GM23338 (cell line): ENCODE results near the gene CACNA1G. TPM values are rescaled to one million over a fixed set of nuclear protein-coding genes. Genes with fewer than 3 reads are reported as not detected.

Source experiments
- ATAC-seq: fragments of 200-7000 bp; cut with Tn5 transposase; 3 replicates; pipeline ENCODE4 v1.9.1; 2020
- DNase-seq: peaks from one replicate; pipeline ENCODE4 v3.0.0-alpha.2; 2015; ENCODE audit warnings: low spot score
- H2AFZ ChIP-seq: fragments of 200-600 bp; sonication (generic); 2 replicates; pipeline ENCODE4 v1.8.0; 2016; ENCODE audit warnings: antibody characterized with exemption, mild to moderate bottlenecking, moderate library complexity
- H3F3A ChIP-seq: fragments of 200-600 bp; sonication (generic); replicated peaks from 2 replicates; pipeline ENCODE4 v1.8.0; 2017; ENCODE audit warnings: antibody characterized with exemption, mixed run types, low read depth
- H3K27ac ChIP-seq: fragments of 200-600 bp; sonication (generic); 2 replicates; pipeline ENCODE4 v1.6.1; 2016; ENCODE audit warnings: low read depth
- H3K27me3 ChIP-seq: fragments of 200-600 bp; sonication (generic); 2 replicates; pipeline ENCODE4 v1.8.0; 2016; ENCODE audit warnings: mild to moderate bottlenecking, mixed run types, moderate library complexity; ENCODE audit not compliant: insufficient read depth
- H3K36me3 ChIP-seq: fragments of 200-600 bp; sonication (generic); 2 replicates; pipeline ENCODE4 v1.8.0; 2016; ENCODE audit warnings: mild to moderate bottlenecking; ENCODE audit not compliant: insufficient read depth
- H3K4me1 ChIP-seq: fragments of 200-600 bp; sonication (generic); 2 replicates; pipeline ENCODE4 v1.8.0; 2016; ENCODE audit warnings: mild to moderate bottlenecking, moderate library complexity; ENCODE audit not compliant: insufficient read depth
- H3K4me2 ChIP-seq: fragments of 200-600 bp; sonication (generic); 2 replicates; pipeline ENCODE4 v1.7.1; 2017; ENCODE audit warnings: mixed run types
- H3K4me3 ChIP-seq: fragments of 200-600 bp; sonication (generic); 2 replicates; pipeline ENCODE4 v1.6.1; 2016; ENCODE audit warnings: mixed run types
- H3K79me2 ChIP-seq: fragments of 200-600 bp; sonication (generic); replicated peaks from 2 replicates; pipeline ENCODE4 v1.8.0; 2017; ENCODE audit warnings: mild to moderate bottlenecking; ENCODE audit not compliant: insufficient read depth
- H3K9me2 ChIP-seq: fragments of 200-600 bp; sonication (generic); 2 replicates; pipeline ENCODE4 v1.8.0; 2017; ENCODE audit not compliant: insufficient read depth
- H4K20me1 ChIP-seq: fragments of 200-600 bp; sonication (generic); replicated peaks from 2 replicates; pipeline ENCODE4 v1.8.0; 2017; ENCODE audit warnings: mild to moderate bottlenecking; ENCODE audit not compliant: insufficient read depth
- H3K27ac Mint-ChIP-seq: 2 replicates; pipeline ENCODE4 v1.8.0; 2020; ENCODE audit warnings: inconsistent platforms, mild to moderate bottlenecking, moderate library complexity, mixed read lengths
- H3K27me3 Mint-ChIP-seq: 3 replicates; pipeline ENCODE4 v1.8.0; 2022; ENCODE audit warnings: low read depth, mild to moderate bottlenecking, moderate library complexity, mixed read lengths, inconsistent platforms; ENCODE audit not compliant: insufficient read depth, poor library complexity
- H3K36me3 Mint-ChIP-seq: 3 replicates; pipeline ENCODE4 v1.8.0; 2021; ENCODE audit warnings: low read depth, mild to moderate bottlenecking, inconsistent platforms, moderate library complexity, mixed read lengths
- H3K4me1 Mint-ChIP-seq: 3 replicates; pipeline ENCODE4 v1.8.0; 2020; ENCODE audit warnings: mild to moderate bottlenecking, inconsistent platforms, mixed read lengths
- H3K4me3 Mint-ChIP-seq: 3 replicates; pipeline ENCODE4 v1.8.0; 2021; ENCODE audit warnings: moderate library complexity, mild to moderate bottlenecking, inconsistent platforms, mixed read lengths
- H3K9me3 Mint-ChIP-seq: 3 replicates; pipeline ENCODE4 v1.8.0; 2020; ENCODE audit warnings: moderate library complexity, mild to moderate bottlenecking, inconsistent platforms, mixed read lengths
- CREB1 ChIP-seq: fragments of 250-450 bp; sonication (Bioruptor Pico); IDR thresholded peaks from 2 replicates; pipeline ENCODE4 v1.5.0; 2020; ENCODE audit warnings: low read depth, mild to moderate bottlenecking, moderate library complexity
- CTCF ChIP-seq, 2 experiments: fragments of 200-600 bp in 1 of 2; sonication (generic) in 1 of 2; conservative IDR thresholded peaks; 2 replicates each; pipeline versions ENCODE4 v1.5.1 to v1.6.1; 2016 to 2017; ENCODE audit warnings: antibody characterized with exemption in 2 of 2, low read depth in 2 of 2, mild to moderate bottlenecking in 2 of 2, moderate library complexity in 1 of 2
- ETS1 ChIP-seq: IDR thresholded peaks from 2 replicates; pipeline ENCODE4 v1.6.1; 2016; ENCODE audit warnings: antibody characterized with exemption
- EZH2 ChIP-seq: fragments of 200-600 bp; sonication (generic); IDR thresholded peaks from one replicate; pipeline ENCODE4 v1.8.0; 2017; ENCODE audit warnings: antibody characterized with exemption, mild to moderate bottlenecking, low read depth; ENCODE audit not compliant: unreplicated experiment
- EZH2phosphoT487 ChIP-seq: fragments of 200-600 bp; sonication (generic); IDR thresholded peaks from one replicate; pipeline ENCODE4 v1.8.1; 2018; ENCODE audit warnings: antibody characterized with exemption; ENCODE audit not compliant: unreplicated experiment
- JUNB ChIP-seq: IDR thresholded peaks from one replicate; pipeline ENCODE4 v1.6.1; 2016; ENCODE audit warnings: antibody characterized with exemption; ENCODE audit not compliant: unreplicated experiment
- NANOG ChIP-seq: IDR thresholded peaks from 2 replicates; pipeline ENCODE4 v1.6.1; 2016; ENCODE audit warnings: antibody characterized with exemption, borderline replicate concordance
- POLR2AphosphoS5 ChIP-seq: IDR thresholded peaks from 2 replicates; pipeline ENCODE4 v1.6.1; 2016; ENCODE audit warnings: antibody characterized with exemption, low read depth
- REST ChIP-seq: IDR thresholded peaks from one replicate; pipeline ENCODE4 v1.6.1; 2018; ENCODE audit warnings: antibody characterized with exemption; ENCODE audit not compliant: unreplicated experiment
- STAT1 ChIP-seq: IDR thresholded peaks from one replicate; pipeline ENCODE4 v1.6.1; 2016; ENCODE audit warnings: antibody characterized with exemption; ENCODE audit not compliant: unreplicated experiment
- ZNF114 ChIP-seq: fragments of 250-450 bp; sonication (Bioruptor Pico); IDR thresholded peaks from 2 replicates; pipeline ENCODE4 v1.5.0; 2020; ENCODE audit warnings: mild to moderate bottlenecking, moderate library complexity
- ZNF331 ChIP-seq: fragments of 250-450 bp; sonication (Bioruptor Pico); IDR thresholded peaks from 2 replicates; pipeline ENCODE4 v1.5.0; 2020; ENCODE audit warnings: low read depth, mild to moderate bottlenecking, moderate library complexity
- ZNF462 ChIP-seq: fragments of 250-450 bp; sonication (Bioruptor Pico); IDR thresholded peaks from 2 replicates; pipeline ENCODE4 v1.5.0; 2020; ENCODE audit warnings: mild to moderate bottlenecking, moderate library complexity
- polyA plus RNA-seq: library from polyadenylated mRNA; unstranded; fragments of >200 nt; fragmentation: Nextera tagmentation; extraction: Ambion mirVana; gene quantifications from 2 replicates; pipeline ENCODE4 v1.2.1, GENCODE V29; 2016
- total RNA-seq: library from RNA; depleted of rRNA; stranded (reverse); fragments of >200 nt; shearing (Covaris generic); gene quantifications from 2 replicates; pipeline ENCODE4 v1.2.3, GENCODE V29; 2014

The CACNA1G gene
- total and polyA plus RNA-seq, 2 experiments from 2014 or later, result 1.4 to 5.1 TPM

- H3K36me3 Mint-ChIP-seq, result no peaks in the 10 kb centered on the region
- DNase-seq (no peak), ATAC-seq (no peak)
- H3K27me3 ChIP-seq, result peaks cover 18% of the 10 kb centered on the region
- H3K4me2 ChIP-seq, result no peak overlapping the region
- no peaks in the 10 kb centered on the region for H3F3A ChIP-seq
- H3K4me1 ChIP-seq, result peaks cover 13% of the 10 kb centered on the region; the same call in 1 of the 2 replicates
- peaks cover 20% of the 10 kb centered on the region for H3K27me3 Mint-ChIP-seq
- H3K9me2 ChIP-seq, result no peaks in the 10 kb centered on the region
- no peak overlapping the region for H3K27ac ChIP-seq
- H3K4me1 Mint-ChIP-seq, result peaks cover 19% of the 10 kb centered on the region
- no peaks in the 10 kb centered on the region for H4K20me1 ChIP-seq
- H3K4me3 Mint-ChIP-seq, result no peak overlapping the region
- H3K9me3 Mint-ChIP-seq, result no peaks in the 10 kb centered on the region
- H3K27ac Mint-ChIP-seq, result no peak overlapping the region
- no peaks in the 10 kb centered on the region for H3K79me2 ChIP-seq
- peak overlapping the region; percentile 85 for H2AFZ ChIP-seq
- TF ChIP-seq CREB1 (no peak), STAT1 (no peak), ZNF331 (CRISPR knock-in tag) (no peak), CTCF (conservative IDR thresholded peaks at IDR 0.05; ENCODE audit: low read depth in 2 of 2) (no peak), ZNF114 (CRISPR knock-in tag) (no peak), REST (no peak), POLR2AphosphoS5 (no peak), ETS1 (no peak), EZH2 (no peak), JUNB (no peak), EZH2phosphoT487 (no peak), NANOG (no peak), ZNF462 (no peak)
- H3K4me3 ChIP-seq, result no peak overlapping the region
- no peaks in the 10 kb centered on the region for H3K36me3 ChIP-seq
Measured at GRCh38 chr17:50640686-50641351, 80.3 kb downstream of the CACNA1G start.
